ENCODE data around the gene PPP2R2B. TPM values are rescaled to one million over a fixed set of nuclear protein-coding genes. Genes with fewer than 3 reads are reported as not detected.

The PPP2R2B gene
- total RNA-seq, 1 donor from 2014 or later: 1.2 TPM

DNA sequence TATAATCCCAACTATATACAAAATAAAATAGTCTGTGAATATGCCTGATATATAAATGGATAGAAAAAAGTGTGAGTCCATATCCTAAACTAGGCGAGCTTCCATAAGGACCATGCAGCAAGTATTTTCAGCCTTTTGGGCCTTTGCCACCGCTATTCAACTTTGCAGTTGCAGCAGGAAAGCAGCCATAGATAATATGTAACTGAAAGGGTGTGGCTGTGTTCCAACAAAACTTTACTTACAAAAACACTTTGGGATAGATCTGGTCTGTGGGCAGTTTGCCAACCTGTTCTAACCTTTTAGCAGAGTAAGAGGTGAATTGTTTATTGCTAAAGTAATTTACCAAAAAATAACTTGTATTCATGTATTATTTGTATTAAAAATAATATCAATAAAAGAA, 234.8 kb downstream of the PPP2R2B start:
- Histone ChIP-seq H3K9me3 (no peaks in the 10 kb centered on the region), H3K27ac (no peak overlapping the region), H3K36me3 (no peaks in the 10 kb centered on the region), H3K4me3 (no peak overlapping the region), H3K27me3 (no peaks in the 10 kb centered on the region), H3K4me1 (no peaks in the 10 kb centered on the region)
- TF ChIP-seq, protein P1, sequence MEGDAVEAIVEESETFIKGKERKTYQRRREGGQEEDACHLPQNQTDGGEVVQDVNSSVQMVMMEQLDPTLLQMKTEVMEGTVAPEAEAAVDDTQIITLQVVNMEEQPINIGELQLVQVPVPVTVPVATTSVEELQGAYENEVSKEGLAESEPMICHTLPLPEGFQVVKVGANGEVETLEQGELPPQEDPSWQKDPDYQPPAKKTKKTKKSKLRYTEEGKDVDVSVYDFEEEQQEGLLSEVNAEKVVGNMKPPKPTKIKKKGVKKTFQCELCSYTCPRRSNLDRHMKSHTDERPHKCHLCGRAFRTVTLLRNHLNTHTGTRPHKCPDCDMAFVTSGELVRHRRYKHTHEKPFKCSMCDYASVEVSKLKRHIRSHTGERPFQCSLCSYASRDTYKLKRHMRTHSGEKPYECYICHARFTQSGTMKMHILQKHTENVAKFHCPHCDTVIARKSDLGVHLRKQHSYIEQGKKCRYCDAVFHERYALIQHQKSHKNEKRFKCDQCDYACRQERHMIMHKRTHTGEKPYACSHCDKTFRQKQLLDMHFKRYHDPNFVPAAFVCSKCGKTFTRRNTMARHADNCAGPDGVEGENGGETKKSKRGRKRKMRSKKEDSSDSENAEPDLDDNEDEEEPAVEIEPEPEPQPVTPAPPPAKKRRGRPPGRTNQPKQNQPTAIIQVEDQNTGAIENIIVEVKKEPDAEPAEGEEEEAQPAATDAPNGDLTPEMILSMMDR (IDR thresholded peaks at IDR 0.05): no peak
- no peak for DNase-seq
- ATAC-seq: no peak
- intact Hi-C loops (cut with DNase I): no loop called here

DNA sequence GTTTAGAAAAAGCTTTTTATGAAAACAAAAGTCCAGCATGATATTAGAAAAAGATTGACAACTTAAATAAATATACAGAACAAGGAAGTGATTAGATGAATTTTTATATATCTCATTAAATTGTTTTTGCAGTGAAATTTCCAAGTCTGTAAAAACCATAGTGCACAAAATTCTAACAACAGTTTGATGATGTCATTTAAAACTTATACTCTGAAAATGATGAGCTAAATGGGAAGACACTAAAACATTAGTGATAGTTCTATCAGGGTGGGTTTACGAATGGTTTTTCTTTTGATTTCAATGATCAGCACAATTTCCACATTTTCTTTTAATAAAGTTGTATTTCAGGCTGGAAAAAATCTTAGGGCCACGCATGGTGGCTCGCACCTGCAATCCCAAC, 236.1 kb downstream of the PPP2R2B start:
- H3K27ac ChIP-seq: no peak overlapping the region
- no peaks in the 10 kb centered on the region for H3K9me3 ChIP-seq
- intact Hi-C loops (cut with DNase I): no loop called here
- DNase-seq (no peak), ATAC-seq (no peak)
- no peak overlapping the region for H3K4me3 ChIP-seq
- H3K36me3 ChIP-seq: no peaks in the 10 kb centered on the region
- no peaks in the 10 kb centered on the region for H3K4me1 ChIP-seq
- no peaks in the 10 kb centered on the region for H3K27me3 ChIP-seq
- TF ChIP-seq, protein P1 (IDR thresholded peaks at IDR 0.05): no peak

DNA sequence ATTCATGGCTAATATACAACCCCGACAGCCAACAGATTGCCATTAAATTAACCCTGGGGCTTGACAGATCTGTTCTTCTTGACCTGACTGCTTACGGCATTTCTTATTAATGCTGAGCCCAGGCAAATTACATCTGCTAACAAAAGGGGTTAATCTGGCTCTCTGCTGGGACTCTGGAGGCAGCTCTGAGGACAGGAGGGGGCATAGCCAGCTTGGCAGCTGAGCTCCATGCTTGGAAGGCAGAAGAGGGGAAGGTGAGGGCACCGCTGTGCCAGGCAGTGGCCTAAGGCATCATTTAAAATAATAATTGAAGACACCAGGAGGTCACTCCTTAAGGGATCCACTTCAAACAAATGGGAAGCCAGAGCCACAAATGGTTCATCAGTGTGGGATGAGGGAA, 236.6 kb downstream of the PPP2R2B start:
- Histone ChIP-seq H3K4me3 (no peak overlapping the region), H3K36me3 (no peaks in the 10 kb centered on the region), H3K9me3 (no peaks in the 10 kb centered on the region), H3K4me1 (no peaks in the 10 kb centered on the region), H3K27me3 (no peaks in the 10 kb centered on the region), H3K27ac (no peak overlapping the region)
- ATAC-seq: no peak
- intact Hi-C loops (cut with DNase I): no loop called here
- DNase-seq: no peak
- TF ChIP-seq, protein P1 (IDR thresholded peaks at IDR 0.05): no peak

DNA sequence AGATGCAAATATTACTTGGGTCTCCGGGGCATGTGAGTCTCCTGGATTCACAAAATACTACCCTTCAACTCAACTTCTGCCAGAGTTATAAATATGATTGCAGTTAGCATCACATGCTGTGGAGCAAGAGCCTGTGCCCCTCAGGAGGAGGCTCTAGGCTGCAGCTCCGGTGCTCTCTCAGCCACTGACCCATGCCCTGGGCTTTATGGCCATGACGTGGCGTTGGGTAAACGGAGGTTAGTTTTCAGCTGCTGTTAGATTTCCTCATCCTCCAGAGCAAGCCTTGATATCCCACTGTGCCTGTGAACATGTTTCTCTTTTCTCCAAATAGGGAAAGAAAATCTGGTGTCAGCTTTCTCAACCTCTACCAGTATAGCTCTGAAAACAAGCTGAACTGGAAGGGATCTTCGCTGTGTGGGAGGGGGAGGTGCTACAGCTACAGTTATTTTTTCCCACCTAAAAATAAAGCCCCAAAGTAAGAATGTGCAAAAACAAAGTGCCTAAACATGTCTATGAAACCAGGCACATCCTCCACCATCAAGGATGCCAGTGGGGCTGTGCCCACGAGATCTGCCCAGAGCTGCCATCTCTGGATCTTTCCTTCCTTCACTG, 238.2 kb downstream of the PPP2R2B start:
- TF ChIP-seq, protein P1 (IDR thresholded peaks at IDR 0.05): no peak
- no peaks in the 10 kb centered on the region for H3K9me3 ChIP-seq
- H3K36me3 ChIP-seq: no peaks in the 10 kb centered on the region
- no peak for ATAC-seq
- no peak overlapping the region for H3K27ac ChIP-seq
- no peak for DNase-seq
- intact Hi-C loops (cut with DNase I): no loop called here
- no peak overlapping the region for H3K4me3 ChIP-seq
- no peaks in the 10 kb centered on the region for H3K4me1 ChIP-seq
- H3K27me3 ChIP-seq: no peaks in the 10 kb centered on the region

DNA sequence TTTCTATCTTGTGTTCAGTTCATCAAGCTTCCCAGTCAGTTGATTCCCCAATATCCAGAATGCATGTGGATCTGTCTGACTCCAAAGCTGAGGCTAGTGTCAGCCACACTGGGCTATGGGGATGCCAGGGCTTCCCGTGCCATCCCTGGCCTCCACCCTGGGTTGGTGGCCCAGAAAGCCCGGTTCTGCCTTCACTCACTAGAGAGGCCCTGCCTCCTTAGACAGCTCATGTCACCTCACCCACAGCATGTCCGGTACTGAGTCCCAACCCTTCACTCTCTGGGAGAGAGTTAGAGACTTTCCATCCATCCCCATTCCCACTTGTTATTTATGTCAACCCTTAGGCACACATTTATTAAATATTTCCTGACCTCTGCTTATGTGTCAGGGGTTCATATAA, 243.1 kb downstream of the PPP2R2B start:
- no peak for ATAC-seq
- no peaks in the 10 kb centered on the region for H3K36me3 ChIP-seq
- H3K27ac ChIP-seq: no peak overlapping the region
- intact Hi-C loops (cut with DNase I): no loop called here
- no peak for DNase-seq
- H3K4me1 ChIP-seq: no peaks in the 10 kb centered on the region
- no peaks in the 10 kb centered on the region for H3K27me3 ChIP-seq
- TF ChIP-seq, protein P1 (IDR thresholded peaks at IDR 0.05): no peak
- H3K9me3 ChIP-seq: no peaks in the 10 kb centered on the region
- H3K4me3 ChIP-seq: no peak overlapping the region

DNA sequence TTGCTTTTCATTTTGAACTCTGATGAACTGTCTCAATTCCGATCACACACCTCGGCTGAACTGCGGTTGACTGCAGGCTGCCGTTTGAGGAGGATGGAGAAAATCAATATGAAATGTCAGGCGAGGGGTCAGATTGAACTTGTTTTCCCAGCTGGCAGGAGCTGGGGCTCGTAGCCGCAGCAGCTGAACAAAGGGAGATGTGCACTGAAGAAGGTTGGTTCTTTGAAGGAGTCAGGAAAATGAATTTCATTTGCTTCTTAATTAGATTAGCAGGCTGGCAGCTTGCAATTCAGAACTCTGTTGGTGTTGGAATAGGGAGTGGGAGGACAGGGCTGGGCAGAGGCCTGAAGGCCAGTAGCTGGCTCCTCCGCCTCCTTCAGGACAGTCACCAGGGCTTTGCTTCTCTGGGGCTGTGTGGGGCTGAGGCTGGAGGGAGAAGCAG, 245.2 kb downstream of the PPP2R2B start:
- DNase-seq (no peak), ATAC-seq (no peak)
- intact Hi-C loops (cut with DNase I): no loop called here

More for the DNA sequence above, 245.2 kb downstream of the PPP2R2B start:
- H3K27ac ChIP-seq: no peak overlapping the region
- H3K4me1 ChIP-seq: no peaks in the 10 kb centered on the region
- H3K4me3 ChIP-seq: no peak overlapping the region
- no peaks in the 10 kb centered on the region for H3K9me3 ChIP-seq
- no peaks in the 10 kb centered on the region for H3K27me3 ChIP-seq
- no peaks in the 10 kb centered on the region for H3K36me3 ChIP-seq
- TF ChIP-seq, protein P1 (IDR thresholded peaks at IDR 0.05): no peak

Measured in upper lobe of right lung (tissue), 1 donor.